HG02642 (cell line): ENCODE data around the gene MYL4.
"Not testable (repeated sequence)": the region's sequence is repeated elsewhere in the genome, so short reads cannot be mapped to it uniquely, and the experiment has no call there.

Experiments used
- ATAC-seq: cut with Tn5 transposase; IDR thresholded peaks from one replicate; pipeline ENCODE4 v1.9.1; 2021; ENCODE audit warnings: mild to moderate bottlenecking; ENCODE audit not compliant: unreplicated experiment, poor library complexity

The MYL4 gene

DNA sequence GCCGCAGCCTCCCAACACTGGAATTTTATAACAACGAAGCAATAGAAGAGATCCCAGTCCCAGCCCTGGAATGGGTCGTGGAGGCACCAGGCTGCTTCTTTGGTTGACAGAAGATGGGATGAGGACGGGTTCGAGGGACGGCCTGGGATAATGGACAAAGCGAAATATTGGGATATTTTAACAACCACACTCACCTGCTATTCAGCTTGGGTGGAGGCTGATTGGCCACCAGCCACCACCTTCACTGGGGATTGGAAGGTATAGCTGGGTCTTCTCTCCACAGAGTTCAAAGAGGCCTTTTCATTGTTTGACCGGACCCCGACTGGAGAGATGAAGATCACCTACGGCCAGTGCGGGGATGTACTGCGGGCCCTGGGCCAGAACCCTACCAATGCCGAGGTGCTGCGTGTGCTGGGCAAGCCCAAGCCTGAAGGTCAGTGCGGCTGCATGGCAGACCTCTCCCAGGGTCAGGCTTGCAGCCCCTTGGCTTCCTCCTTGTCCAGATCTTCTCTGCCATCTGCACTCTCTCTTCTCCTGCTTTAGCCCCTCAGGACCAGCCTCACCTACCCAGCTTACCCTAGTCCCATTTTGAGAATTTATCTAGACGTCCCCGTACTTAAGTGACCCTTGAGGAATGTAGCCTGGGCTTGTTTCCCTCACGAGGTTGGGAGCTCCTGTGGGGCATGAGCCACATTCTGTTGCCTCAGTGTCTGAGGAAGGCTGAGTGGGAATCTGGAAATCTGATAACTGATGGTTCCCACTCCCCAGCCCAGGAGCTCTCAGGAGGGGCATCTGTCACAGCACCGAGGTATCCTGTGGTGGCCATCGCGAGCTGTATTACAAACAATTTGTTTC is 10.7 kb downstream of the MYL4 start:
- ATAC-seq, result no peak

DNA sequence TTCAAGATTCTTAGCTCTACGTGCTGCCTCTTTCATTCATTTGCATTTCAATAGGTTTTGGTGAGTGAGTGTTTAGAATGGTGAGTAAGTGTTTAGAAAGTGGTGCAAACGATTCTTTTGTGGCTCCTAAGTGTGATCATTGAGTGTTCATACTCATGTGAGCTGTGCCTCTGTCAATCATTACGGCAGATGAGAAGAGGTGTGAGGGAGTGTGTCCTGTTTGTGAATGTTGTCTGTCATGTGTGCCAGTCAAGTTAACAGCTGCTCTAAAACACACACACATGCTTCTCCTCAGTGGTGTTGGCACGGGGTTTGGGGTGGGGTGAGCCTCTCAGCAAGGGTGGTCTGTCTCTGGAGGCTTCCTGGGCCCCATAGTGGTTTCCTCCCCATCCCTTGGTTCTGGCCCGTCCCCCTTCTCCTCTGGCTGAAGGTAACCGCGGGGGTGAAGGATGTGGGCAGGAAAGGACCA is 11.4 kb downstream of the MYL4 start:
- no peak for ATAC-seq

DNA sequence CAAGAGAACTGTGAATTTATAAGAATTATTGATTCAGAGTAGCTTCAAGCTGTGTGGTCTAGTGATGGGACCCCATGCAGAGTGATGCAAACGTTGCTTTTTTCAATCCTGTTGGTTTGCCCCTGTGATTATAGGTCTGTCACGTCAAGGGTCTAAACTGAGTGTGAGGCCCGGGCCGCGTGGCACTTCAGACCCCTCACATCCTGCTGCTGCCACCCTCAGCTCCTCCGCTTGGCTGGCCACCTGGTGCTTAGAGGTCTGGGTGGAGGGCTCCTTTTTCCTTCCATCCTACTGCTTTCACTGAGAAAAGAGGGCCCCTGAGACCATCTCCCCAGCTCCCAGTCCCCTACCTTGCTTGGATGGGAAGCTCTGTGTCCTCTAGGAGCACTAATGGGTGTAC is 12.0 kb downstream of the MYL4 start:
- ATAC-seq, result no peak

DNA sequence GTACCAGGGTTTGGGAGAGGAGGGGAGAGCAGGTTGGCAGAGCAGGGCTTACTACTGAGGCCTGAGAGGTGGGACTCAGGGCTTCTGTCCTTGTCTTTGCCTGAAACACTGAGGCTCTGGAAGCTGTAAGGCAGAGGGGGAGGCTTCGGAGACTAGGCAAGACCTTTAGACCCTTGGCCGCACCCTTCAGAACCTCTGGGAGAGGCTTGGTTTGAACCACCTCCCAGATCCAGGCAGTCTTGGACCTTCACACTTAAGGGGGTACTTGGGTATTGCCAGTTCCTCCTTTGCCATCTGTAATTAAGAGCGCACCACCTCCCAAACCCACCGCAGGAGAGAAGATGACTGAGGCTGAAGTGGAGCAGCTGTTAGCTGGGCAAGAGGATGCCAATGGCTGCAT is 12.9 kb downstream of the MYL4 start:
- no peak for ATAC-seq

DNA sequence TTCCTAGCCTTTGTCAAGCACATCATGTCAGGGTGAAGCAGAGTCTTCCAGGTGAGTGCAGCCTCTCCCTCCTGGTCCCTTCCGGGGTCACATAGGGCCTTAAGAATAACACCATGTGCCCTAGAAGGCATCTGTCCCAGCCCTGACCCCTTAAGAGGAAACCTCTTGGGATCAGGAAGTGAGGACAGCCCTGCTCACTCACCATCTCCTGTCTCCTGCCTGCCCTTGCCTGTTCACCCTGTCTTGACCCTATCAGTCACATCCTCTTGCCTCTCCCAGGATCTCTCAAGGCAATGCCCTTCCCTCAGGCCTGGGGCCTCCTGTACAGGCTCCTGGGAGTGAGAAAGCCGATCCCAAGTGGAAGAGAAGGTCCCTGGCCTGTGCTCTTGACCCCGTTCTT is 13.9 kb downstream of the MYL4 start:
- no peak for ATAC-seq

DNA sequence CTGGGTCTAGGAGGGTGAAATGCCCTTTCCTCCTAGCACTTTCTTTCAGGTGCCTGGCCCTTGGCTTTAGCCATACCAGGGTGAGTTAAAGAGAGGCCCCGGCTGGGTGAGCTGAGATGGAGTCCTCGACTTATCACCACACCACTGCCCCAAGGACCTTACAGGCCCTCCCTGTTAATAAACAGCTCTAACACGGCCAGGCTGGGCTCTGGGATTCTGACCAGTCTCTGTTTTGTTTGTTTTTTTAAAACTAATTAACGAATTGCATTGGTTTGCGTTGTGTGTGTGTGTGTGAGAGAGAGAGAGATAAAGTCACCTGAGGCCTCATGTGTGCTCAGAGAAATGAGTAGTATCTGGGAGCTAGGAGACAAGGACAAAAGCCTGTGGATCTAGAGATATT is 14.3 kb downstream of the MYL4 start:
- ATAC-seq, result no peak

DNA sequence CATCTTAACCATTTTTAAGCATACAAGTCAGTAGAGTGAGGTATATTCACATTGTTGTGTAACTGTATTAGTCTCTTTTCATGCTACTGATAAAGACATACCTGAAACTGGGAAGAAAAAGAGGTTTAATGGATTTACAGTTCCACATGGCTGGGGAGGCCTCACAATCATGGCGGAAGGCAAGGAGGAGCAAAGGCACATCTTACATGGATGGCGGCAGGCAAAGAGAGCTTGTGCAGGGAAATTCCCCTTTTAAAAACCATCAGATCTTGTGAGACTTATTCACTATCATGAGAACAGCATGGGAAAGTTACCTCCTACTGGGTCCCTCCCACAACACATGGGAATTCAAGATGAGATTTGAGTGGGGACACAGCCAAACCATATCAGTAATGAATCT is 14.9 kb downstream of the MYL4 start:
- not testable (repeated sequence) for ATAC-seq

DNA sequence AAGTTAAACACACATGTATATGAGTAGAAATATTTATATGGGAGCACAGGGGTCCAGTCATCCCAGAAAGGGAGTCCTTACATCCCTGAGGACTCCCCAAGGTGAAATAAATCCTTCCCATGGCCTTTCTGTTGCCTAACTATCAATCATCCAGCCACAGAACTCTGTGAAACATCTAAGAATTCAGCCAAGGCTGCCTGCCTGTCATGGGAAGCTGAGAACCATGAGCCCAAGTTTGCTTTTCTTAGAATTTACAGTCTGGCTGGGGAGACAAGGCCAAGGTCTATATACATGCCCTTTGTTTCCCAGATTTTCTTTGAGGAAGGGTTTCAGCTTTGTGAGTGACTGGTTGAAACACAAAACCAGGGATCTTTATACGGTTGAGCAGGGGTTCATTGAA is 15.8 kb downstream of the MYL4 start:
- ATAC-seq, result no peak

DNA sequence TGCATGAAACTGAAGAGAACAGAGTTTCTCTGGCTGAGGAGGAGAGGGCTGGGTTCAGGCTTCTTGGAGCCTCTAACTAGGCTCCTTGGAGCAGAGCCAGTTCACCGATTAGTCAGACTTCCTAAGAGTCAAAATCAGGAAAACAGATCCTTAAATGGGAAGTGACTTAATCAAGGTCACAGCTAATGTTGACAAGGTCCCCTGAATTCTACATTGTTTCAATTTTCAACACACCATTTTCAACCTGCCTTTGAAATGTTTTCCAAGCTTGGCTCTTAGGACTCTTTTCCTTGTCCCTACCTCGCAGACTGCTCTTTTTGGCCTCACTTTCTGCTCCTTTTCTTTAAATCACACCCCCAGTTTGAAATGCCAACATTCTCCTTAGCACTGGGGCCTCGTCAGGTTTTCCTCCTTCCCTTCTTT is 16.3 kb downstream of the MYL4 start:
- ATAC-seq, result no peak

DNA sequence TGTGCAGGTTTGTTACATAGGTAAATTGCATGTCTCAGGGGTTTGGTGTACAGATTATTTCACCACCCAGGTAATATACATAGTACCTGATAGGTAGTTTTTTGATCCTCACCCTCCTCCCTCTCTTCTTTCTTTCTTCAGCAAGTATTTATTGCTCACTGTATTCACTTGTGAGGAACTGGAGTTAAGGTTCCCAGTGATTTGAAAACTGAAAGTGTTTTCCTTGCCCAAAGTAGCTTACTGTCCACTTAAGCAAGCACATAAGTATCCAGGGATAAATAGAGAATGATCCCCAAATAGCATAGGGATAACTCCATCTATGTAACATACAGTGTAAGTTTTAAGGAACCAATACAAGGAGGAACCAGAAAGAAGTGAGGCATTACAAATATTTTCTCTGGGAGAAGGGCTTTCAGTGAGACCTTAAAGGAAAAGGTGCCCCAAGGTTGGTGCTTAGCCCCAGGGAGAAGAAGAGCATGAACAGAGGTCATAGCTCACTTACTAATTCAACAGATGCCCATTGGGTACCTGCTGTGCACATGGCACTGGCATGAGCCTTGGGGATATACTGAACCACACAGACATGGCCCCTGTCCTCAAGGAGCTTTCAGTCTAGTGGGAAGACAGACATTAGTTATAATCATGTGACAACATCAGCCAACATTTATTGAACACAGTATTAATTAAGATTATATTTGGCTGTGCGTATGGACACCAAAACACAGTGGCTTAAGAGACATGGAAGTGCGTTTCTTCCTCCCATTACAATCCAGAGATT is 17.0 kb downstream of the MYL4 start:
- ATAC-seq, result no peak

DNA sequence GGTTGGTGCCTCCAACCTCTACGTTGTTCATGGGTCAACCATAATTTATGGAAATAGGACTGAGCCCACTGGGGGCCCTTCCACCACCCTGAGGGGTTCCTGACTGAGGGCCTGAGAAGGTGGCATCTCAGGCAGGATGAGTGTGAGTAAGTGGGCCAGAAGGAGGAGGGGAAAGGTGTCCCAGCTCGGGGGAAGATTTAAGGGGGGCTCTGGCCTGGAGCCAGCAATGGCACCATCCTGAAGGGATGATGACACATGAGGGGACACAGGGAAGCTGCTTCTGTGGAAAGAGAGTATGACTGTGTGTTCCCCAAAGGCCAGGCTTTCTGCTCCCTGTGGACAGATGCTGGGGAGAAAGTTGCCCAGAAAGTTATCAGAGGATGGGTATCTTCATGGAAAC is 18.7 kb downstream of the MYL4 start:
- no peak for ATAC-seq

DNA sequence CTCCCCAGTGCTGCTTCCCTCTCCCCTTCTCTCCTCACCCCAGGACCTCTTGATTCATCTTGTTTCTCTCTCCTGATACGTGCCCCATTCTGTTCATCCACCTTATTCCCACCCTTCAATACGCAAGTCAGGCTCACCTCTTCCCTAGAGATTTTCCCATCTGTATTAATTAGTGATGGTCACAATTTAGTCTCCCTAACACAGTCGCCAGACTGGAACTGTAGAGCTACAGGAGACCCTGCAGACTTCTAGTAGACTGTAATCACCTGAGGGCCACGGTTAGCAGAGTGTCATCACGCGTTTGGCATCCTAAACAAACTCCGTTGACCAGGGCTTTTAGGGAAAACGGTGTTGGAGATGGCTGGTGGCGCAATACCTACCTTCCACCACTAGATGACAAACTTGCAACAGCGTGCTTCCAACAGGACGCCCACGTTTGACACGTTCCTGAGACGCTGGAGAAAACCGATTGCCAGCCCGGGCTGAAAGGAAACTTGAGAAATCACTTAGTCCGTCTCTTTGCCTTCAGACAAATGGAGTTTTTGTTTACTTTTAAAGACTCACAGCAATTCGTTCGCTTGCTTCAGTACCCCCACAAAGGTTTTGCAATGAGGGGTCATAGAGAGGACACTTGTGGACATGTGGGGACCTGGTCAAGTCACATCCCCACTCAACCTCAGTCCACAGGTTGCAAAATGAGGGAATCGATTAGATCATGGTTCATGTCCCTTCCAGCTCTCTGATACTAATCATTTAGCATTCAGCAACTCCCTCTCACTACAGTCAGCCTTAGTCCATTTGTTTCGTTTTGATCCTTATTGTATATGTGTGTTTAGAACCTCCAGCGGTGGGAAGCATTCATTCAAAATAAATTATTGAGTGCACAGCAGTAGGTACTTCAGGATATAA is 20.6 kb downstream of the MYL4 start:
- ATAC-seq, result peak; percentile 68

DNA sequence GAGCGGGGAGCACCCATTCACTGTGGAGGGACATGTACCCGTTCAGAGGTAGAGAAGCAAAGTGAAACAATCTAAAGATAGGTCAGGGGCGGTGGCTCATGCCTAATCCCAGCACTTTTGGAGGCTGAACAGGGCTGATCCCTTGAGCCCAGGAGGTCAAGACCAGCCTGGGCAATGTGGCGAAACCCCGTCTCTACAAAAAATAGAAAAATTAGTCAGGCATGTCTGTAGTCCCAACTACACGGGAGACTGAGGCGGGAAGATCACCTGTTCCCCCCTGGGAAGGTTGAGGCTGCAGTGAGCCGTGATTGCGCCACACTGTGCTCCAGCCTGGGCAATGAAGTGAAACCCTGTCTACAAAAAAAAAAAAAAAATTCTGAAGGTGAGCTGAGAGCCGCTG is 21.7 kb downstream of the MYL4 start:
- no peak for ATAC-seq

DNA sequence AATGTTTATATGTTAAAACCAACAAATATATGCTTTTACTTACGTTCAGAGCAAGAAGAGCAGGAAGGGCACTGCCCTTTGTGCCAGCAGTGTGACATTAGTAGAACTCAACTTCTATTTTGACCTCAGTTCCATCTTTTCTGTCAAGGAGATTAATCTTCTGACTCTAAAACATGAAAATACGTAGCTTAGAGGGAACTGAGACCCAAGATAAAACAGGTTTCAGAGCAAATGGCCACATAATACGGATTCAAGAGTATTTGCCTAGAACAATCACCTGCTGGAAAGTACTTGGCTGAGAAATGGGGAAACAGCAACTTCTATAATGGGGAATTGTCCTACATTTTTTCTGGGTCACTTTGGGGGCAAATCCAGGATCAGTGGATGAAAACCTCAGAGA is 22.2 kb downstream of the MYL4 start:
- no peak for ATAC-seq

DNA sequence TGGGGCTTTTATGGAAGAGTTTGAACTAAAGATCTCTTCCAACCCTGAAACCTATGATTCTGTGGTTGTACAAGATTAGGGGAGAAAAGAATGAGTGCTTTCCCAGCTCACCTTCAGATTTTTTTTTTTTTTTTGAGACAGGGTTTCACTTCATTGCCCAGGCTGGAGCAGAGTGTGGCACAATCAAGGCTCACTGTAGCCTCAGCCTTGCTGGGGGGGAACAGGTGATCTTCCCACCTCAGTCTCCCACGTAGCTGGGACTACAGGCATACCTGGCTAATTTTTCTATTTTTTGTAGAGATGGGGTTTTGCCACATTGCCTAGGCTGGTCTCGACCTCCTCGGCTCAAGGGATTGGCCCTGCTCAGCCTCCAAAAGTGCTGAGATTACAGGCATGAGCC is 22.7 kb downstream of the MYL4 start:
- no peak for ATAC-seq

DNA sequence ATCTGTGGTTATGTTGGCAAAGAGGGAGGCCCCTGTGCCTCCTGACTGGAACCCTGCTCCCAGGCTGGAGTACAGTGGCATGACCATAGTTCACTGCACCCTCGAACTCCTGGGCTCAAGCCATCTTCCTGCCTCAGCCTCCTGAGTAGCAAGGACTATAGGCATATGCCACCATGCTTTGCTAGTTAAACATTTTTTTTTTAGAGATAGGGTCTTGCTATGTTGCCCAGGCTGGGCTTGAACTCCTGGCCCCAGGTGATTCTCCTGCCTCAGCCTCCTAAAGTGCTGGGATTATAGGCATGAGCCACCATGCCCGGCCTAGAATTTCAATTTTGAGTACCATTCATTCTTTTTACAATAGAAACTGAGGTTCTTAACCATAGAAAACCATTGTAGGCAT is 23.3 kb downstream of the MYL4 start:
- ATAC-seq, result no peak

DNA sequence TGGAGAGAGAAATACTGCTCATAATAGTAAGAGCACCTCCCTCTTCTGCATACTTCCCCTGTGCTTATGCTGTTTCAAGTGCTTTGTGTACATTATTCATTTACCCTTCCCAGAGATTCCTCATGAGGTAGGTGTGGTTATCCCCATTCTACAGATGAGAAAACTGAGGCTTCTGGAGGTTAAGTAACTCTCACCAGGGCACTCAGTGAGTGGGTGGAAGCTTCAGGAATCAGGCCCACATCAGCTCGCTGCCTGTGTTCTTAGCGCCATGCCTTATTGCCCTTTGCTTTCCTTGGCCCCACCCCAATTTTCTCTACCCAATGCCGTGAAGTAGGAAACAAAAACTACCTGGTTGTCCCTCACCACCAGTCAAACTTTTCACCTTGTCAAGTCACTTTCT is 26.4 kb downstream of the MYL4 start:
- no peak for ATAC-seq

DNA sequence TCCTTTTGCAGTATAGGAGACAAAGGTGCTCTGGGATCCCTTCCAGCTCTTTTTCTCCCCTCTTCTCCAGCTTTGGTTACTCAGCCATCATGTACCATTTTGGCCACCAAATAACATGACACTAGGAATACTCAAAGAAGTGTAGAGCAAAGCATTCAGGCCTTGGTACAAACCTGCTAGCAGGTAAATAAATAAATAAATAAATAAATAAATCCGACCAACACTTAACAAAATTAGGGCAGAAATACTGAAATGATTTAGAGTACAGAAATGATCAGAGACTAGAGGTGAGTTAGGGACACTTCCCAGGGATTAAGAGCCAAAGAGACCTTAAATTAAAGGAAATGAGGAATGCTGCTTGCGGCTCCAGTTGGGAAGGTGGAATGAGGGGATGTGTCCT is 26.8 kb downstream of the MYL4 start:
- no peak for ATAC-seq

DNA sequence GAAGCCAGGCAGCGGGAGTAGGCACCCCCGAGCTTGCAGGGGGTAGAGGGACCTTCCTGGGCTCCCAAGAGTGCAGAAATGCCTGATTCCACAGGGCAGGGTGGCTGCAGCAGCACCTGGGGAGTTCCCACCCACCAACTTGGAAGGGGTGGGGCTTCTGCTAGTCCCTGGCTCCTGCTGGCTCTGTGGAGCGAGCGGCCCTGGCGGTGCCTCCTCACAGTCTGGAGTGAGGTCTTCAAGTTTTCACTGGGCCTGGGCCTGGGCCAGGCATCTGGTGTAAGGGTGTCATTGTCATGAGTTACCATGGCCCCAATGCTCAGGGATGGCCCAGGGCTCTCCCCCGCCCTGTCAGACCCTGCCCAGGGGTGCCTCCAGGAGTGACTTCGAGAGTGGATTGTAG is 28.7 kb downstream of the MYL4 start:
- ATAC-seq, result no peak

DNA sequence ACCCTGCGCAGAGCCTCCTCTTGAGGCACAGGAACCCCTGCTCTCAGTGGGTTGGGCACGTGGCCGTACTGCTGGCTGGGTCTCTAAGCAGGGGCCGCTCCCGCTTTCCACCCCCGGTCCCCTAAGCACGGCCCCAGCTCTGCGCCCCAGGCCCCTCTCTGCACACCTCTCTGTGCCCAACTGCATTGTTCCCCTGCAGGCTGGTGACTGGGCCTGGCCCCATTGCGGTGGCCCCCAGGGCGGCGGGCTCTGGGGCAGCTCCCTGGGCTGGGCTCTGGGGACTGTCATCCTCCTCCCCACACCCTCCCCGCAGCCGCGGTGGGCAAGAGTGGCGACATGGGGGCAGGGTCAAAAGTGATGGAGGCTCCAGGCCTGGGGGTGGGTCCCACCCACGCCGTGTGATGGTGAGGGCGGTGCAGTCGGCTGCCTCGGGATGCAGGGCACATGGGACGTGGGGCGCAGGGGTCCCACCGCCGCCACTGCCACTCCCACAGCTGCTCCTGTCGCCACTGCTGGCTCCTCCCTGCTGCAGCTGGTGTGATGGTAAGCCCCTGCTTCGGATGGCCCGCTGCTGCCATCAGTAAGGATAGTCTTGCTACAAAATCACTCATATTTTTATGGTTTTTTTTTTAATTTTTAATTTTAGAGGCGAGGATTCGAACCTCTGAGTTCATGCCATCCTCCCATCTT is 29.3 kb downstream of the MYL4 start:
- no peak for ATAC-seq
